ENCODE data around the gene CELF2. TPM values are rescaled to one million over a fixed set of nuclear protein-coding genes. Genes with fewer than 3 reads are reported as not detected.
"Not testable (repeated sequence)": the region's sequence is repeated elsewhere in the genome, so short reads cannot be mapped to it uniquely, and the experiment has no call there.

CELF2 gene
- total and polyA plus RNA-seq, 2 experiments from 2014 or later, result 14.4 to 26.5 TPM

GRCh38 chr10:11345224-11346054 is 327.8 kb downstream of the CELF2 start:
- Histone ChIP-seq H3K9ac (no peak overlapping the region), H3K9me2 (ENCODE audit: insufficient read depth) (no peaks in the 10 kb centered on the region), H3K4me3 (no peak overlapping the region), H3K4me2 (ENCODE audit: unreplicated experiment) (no peak overlapping the region), H3F3A (ENCODE audit: insufficient read depth) (no peaks in the 10 kb centered on the region), H3K4me1 (ENCODE audit: insufficient read depth) (no peaks in the 10 kb centered on the region), H2AFZ (no peak overlapping the region), H3K79me2 (ENCODE audit: insufficient read depth) (no peaks in the 10 kb centered on the region), H3K9me3 (ENCODE audit: low read depth) (no peaks in the 10 kb centered on the region), H3K27ac (no peak overlapping the region), H3K36me3 (ENCODE audit: low read depth) (no peaks in the 10 kb centered on the region), H3K27me3 (replicated peaks; ENCODE audit: insufficient read depth) (no peaks in the 10 kb centered on the region; the same call in 1 of the 2 replicates), H4K20me1 (ENCODE audit: insufficient read depth) (no peaks in the 10 kb centered on the region)
- 54 to 56% methylated on average over 10 of the region's 10 CpGs for WGBS, 2 experiments (ENCODE audit: low coverage in 1 of 2, low lambda C conversion rate in 2 of 2, missing lambda C conversion rate in 2 of 2)
- DNase-seq, result peak; percentile 21
- no peak for TF ChIP-seq EZH2 (IDR thresholded peaks at IDR 0.05; ENCODE audit: insufficient read depth, poor library complexity, severe bottlenecking)
- in situ Hi-C loops (cut with MboI), result no loop called here

DNA sequence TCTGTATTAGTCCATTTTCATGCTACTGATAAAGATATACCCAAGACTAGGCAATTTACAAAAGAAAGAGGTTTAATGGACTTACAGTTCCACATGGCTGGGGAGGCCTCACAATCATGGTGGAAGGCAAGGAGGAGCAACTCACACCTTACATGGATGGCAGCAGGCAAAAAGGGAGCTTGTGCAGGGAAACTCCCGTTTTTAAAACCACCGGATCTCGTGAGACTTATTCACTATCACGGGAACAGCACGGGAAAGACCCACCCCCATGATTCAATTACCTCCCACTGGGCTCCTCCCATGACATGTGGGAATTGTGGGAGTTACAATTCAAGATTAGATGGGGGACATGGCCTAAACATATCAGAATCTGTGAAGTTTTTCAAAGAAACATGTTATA is 329.9 kb downstream of the CELF2 start:
- WGBS, 2 experiments (ENCODE audit: low coverage in 1 of 2, low lambda C conversion rate in 2 of 2, missing lambda C conversion rate in 2 of 2), result 46 to 53% methylated on average over 5 of the region's 5 CpGs
- H3K9ac ChIP-seq; H3K79me2 ChIP-seq (ENCODE audit: insufficient read depth); in situ Hi-C loops (cut with MboI); H3K9me2 ChIP-seq (ENCODE audit: insufficient read depth); H3F3A ChIP-seq (ENCODE audit: insufficient read depth); DNase-seq; H3K27me3 ChIP-seq (replicated peaks; ENCODE audit: insufficient read depth); H3K36me3 ChIP-seq (ENCODE audit: low read depth); H3K27ac ChIP-seq; H3K4me1 ChIP-seq (ENCODE audit: insufficient read depth); H3K4me2 ChIP-seq (ENCODE audit: unreplicated experiment); H3K4me3 ChIP-seq; H4K20me1 ChIP-seq (ENCODE audit: insufficient read depth); H2AFZ ChIP-seq; H3K9me3 ChIP-seq (ENCODE audit: low read depth): not testable (repeated sequence)

GRCh38 chr10:11351801-11352200 is 334.1 kb downstream of the CELF2 start:
- TF ChIP-seq EZH2phosphoT487 (IDR thresholded peaks at IDR 0.05; ENCODE audit: insufficient read depth, low read depth) (no peak), EZH2 (IDR thresholded peaks at IDR 0.05; ENCODE audit: insufficient read depth, poor library complexity, severe bottlenecking) (no peak)
- no peaks in the 10 kb centered on the region for H3K79me2 ChIP-seq (ENCODE audit: insufficient read depth)
- no peaks in the 10 kb centered on the region for H4K20me1 ChIP-seq (ENCODE audit: insufficient read depth)
- no peaks in the 10 kb centered on the region for H3F3A ChIP-seq (ENCODE audit: insufficient read depth)
- in situ Hi-C loops (cut with MboI), result no loop called here
- no peak overlapping the region for H2AFZ ChIP-seq
- no peak overlapping the region for H3K27ac ChIP-seq
- no peaks in the 10 kb centered on the region for H3K4me1 ChIP-seq (ENCODE audit: insufficient read depth)
- 61 to 67% methylated on average over 9 of the region's 9 CpGs for WGBS, 2 experiments (ENCODE audit: low coverage in 1 of 2, low lambda C conversion rate in 2 of 2, missing lambda C conversion rate in 2 of 2)
- H3K27me3 ChIP-seq (replicated peaks; ENCODE audit: insufficient read depth), result no peaks in the 10 kb centered on the region
- no peaks in the 10 kb centered on the region for H3K9me2 ChIP-seq (ENCODE audit: insufficient read depth)
- H3K9ac ChIP-seq, result no peak overlapping the region
- H3K9me3 ChIP-seq (ENCODE audit: low read depth), result no peaks in the 10 kb centered on the region
- no peak overlapping the region for H3K4me3 ChIP-seq
- DNase-seq, result no peak
- H3K4me2 ChIP-seq (ENCODE audit: unreplicated experiment), result no peak overlapping the region
- no peaks in the 10 kb centered on the region for H3K36me3 ChIP-seq (ENCODE audit: low read depth)

DNA sequence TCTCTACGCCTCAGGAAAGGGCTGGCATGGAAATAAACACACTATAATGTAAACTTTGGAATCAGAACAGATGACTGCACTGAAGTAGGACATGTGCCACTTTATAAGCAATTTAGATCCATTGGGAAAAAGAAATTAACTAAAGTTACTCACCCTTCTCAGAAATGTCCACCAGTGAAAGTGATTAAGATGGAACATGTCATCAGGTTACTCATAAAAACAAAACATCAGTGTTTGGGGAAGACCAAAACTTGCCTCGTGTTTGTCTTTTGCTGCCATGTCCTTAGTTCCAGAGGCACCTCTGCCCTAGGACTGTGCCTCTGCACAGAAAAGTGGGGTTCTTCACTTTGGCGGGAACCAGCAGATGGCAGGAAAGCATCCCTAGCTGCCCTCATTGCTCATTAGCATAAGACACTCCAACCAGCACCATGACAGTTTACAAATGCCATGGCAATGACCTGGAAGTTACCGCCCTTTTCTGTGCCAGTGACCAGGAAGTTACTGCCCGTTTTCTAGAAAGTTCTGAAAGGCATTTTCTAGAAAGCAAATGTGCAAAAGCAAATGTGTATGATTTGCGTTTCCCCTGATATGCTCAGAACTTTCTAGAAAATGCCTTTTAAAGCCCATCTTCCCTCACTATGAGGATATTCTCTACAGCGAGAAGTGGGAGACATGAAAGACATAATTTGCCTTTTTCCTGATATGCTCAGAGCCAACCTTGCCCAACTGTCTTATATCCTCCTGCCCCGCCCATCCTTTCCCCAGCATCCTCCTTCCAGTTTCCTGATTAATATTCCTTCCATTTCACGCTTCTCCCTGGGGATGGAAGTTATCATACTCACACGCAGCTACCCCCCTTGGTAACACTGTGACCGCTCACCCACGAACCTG is 335.6 kb downstream of the CELF2 start:
- WGBS, 2 experiments (ENCODE audit: low coverage in 1 of 2, low lambda C conversion rate in 2 of 2, missing lambda C conversion rate in 2 of 2), result 53 to 58% methylated on average over 12 of the region's 12 CpGs
- Histone ChIP-seq H4K20me1 (ENCODE audit: insufficient read depth) (no peaks in the 10 kb centered on the region), H3F3A (ENCODE audit: insufficient read depth) (no peaks in the 10 kb centered on the region), H3K79me2 (ENCODE audit: insufficient read depth) (no peaks in the 10 kb centered on the region), H3K9ac (no peak overlapping the region), H3K4me2 (ENCODE audit: unreplicated experiment) (no peak overlapping the region), H2AFZ (no peak overlapping the region), H3K9me2 (ENCODE audit: insufficient read depth) (no peaks in the 10 kb centered on the region), H3K36me3 (ENCODE audit: low read depth) (no peaks in the 10 kb centered on the region), H3K9me3 (ENCODE audit: low read depth) (no peaks in the 10 kb centered on the region), H3K4me1 (ENCODE audit: insufficient read depth) (no peaks in the 10 kb centered on the region), H3K27me3 (replicated peaks; ENCODE audit: insufficient read depth) (no peaks in the 10 kb centered on the region), H3K27ac (no peak overlapping the region), H3K4me3 (no peak overlapping the region)
- TF ChIP-seq EZH2phosphoT487 (IDR thresholded peaks at IDR 0.05; ENCODE audit: insufficient read depth, low read depth), result no peak
- TF ChIP-seq EZH2 (IDR thresholded peaks at IDR 0.05; ENCODE audit: insufficient read depth, poor library complexity, severe bottlenecking), result no peak
- in situ Hi-C loops (cut with MboI), result no loop called here
- no peak for DNase-seq

All from GM23248 (cell line).